GM12878 (cell line): ENCODE data around the gene CTSL.

ENCODE experiments used
- CEBPB ChIP-seq, 2 experiments: fragments of 150-350 bp in 1 of 2; IDR thresholded peaks; 2 replicates each; pipeline ENCODE4 v1.6.1; 2012 to 2014; ENCODE audit warnings: low read depth in 2 of 2, low read length in 2 of 2, borderline replicate concordance in 1 of 2, inconsistent platforms in 1 of 2
- MXI1 ChIP-seq: fragments of 150-350 bp; IDR thresholded peaks from 2 replicates; pipeline ENCODE4 v1.6.1; 2011; ENCODE audit warnings: low read depth, mild to moderate bottlenecking, inconsistent platforms, low read length, improper control_type of control experiment
- NBN ChIP-seq: fragments of 450-650 bp; IDR thresholded peaks from 2 replicates; pipeline ENCODE4 v1.6.1; 2016
- NR2C2 ChIP-seq: IDR thresholded peaks from 2 replicates; pipeline ENCODE4 v1.6.1; 2011; ENCODE audit warnings: borderline replicate concordance, low read depth; ENCODE audit not compliant: control insufficient read depth, insufficient read length
- NRF1 ChIP-seq: conservative IDR thresholded peaks from 2 replicates; pipeline ENCODE4 v1.6.1; 2011; ENCODE audit warnings: mild to moderate bottlenecking, low read depth, low read length, improper control_type of control experiment
- PAX5 ChIP-seq: IDR thresholded peaks from 2 replicates; pipeline ENCODE4 v1.6.1; 2011; ENCODE audit warnings: low read depth, low read length, borderline replicate concordance
- POLR2A ChIP-seq: IDR thresholded peaks from 2 replicates; pipeline ENCODE4 v1.6.1; 2011; ENCODE audit warnings: low read depth, mild to moderate bottlenecking, low read length
- POLR2AphosphoS5 ChIP-seq: IDR thresholded peaks from 2 replicates; pipeline ENCODE4 v1.6.1; 2011; ENCODE audit warnings: mild to moderate bottlenecking, low read length, inconsistent platforms
- SUZ12 ChIP-seq: fragments of 200-600 bp; sonication (generic); IDR thresholded peaks from one replicate; pipeline ENCODE4 v1.6.1; 2018; ENCODE audit warnings: antibody characterized with exemption, mild to moderate bottlenecking; ENCODE audit not compliant: unreplicated experiment
- TCF3 ChIP-seq: IDR thresholded peaks from 2 replicates; pipeline ENCODE4 v1.6.1; 2012; ENCODE audit warnings: low read depth, mild to moderate bottlenecking, low read length, borderline replicate concordance; ENCODE audit not compliant: insufficient read depth
- ZNF207 ChIP-seq: fragments of 450-650 bp; IDR thresholded peaks from 2 replicates; pipeline ENCODE4 v1.6.1; 2014; ENCODE audit warnings: antibody characterized with exemption, mild to moderate bottlenecking, borderline replicate concordance
- ZNF274 ChIP-seq: IDR thresholded peaks from one replicate; pipeline ENCODE4 v1.8.0; 2011; ENCODE audit not compliant: insufficient read length, insufficient read depth
- ZNF622 ChIP-seq: fragments of 450-650 bp; IDR thresholded peaks from 2 replicates; pipeline ENCODE4 v1.6.1; 2017; ENCODE audit warnings: mild to moderate bottlenecking, inconsistent platforms
- TF ChIP-seq, protein P1 (sequence below), 3 experiments: IDR thresholded peaks in 2 of 3; conservative IDR thresholded peaks in 1 of 3; 2 replicates each; pipeline ENCODE4 v1.5.1; 2011; ENCODE audit warnings: low read depth in 3 of 3, low read length in 3 of 3, mild to moderate bottlenecking in 3 of 3, control low read depth in 2 of 3, moderate library complexity in 2 of 3, inconsistent platforms in 1 of 3, mixed read lengths in 1 of 3; ENCODE audit not compliant: control insufficient read depth in 2 of 3, insufficient read depth in 1 of 3; ENCODE audit errors: extremely low read depth in 1 of 3

DNA sequence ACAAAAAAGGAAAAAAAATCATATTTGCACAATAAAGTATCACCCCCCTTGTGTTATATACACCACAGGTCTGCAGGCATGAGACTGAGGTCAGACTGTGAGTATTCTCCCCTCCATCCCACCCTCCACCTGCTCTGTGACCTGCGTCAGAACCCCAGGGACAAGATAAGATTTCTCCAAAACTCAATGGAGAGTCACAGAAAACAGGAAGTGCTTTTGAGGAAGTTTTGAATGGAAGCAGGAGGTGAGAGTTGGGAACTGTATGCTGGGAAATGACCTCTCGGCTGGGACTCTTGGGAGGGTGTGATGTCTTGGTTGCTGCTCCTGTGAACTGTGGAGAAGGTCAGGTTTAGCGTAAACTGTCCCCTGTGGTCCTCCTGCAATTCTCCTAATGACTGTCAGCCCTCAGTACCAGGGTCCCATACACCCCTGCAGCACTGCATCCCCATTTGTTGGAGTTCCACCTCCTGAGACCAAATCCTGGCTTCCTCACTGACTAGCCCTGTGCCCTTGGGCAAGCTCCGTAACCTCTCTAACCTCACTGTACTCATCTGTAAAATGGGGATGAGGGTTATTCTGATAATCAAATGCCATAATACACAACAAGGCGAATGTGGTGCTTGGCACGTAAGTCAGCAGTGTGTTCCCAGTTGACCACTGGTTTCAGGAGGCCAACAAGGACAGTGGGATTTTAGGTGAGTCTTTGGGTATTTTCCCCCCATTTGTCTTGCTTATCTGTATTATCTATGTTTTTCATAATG lies 6.9 kb upstream of the CTSL start:
- TF ChIP-seq ZNF622 (no peak), MXI1 (no peak), POLR2A (no peak), ZNF207 (no peak), POLR2AphosphoS5 (no peak), NBN (no peak), NR2C2 (no peak), NRF1 (no peak), TCF3 (no peak), SUZ12 (no peak), ZNF274 (no peak), CEBPB (IDR thresholded peaks at IDR 0.05; ENCODE audit: borderline replicate concordance in 1 of 2, low read depth in 2 of 2, low read length in 2 of 2) (no peak), PAX5 (no peak)
- TF ChIP-seq, protein P1, sequence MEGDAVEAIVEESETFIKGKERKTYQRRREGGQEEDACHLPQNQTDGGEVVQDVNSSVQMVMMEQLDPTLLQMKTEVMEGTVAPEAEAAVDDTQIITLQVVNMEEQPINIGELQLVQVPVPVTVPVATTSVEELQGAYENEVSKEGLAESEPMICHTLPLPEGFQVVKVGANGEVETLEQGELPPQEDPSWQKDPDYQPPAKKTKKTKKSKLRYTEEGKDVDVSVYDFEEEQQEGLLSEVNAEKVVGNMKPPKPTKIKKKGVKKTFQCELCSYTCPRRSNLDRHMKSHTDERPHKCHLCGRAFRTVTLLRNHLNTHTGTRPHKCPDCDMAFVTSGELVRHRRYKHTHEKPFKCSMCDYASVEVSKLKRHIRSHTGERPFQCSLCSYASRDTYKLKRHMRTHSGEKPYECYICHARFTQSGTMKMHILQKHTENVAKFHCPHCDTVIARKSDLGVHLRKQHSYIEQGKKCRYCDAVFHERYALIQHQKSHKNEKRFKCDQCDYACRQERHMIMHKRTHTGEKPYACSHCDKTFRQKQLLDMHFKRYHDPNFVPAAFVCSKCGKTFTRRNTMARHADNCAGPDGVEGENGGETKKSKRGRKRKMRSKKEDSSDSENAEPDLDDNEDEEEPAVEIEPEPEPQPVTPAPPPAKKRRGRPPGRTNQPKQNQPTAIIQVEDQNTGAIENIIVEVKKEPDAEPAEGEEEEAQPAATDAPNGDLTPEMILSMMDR (IDR thresholded peaks at IDR 0.05 in 2 of 3, conservative IDR thresholded peaks at IDR 0.05 in 1 of 3; ENCODE audit: control insufficient read depth in 2 of 3, extremely low read depth in 1 of 3, insufficient read depth in 1 of 3, low read depth in 3 of 3, low read length in 3 of 3) = no peak
